ENCODE results near the gene ARHGDIB.

ARHGDIB gene

DNA sequence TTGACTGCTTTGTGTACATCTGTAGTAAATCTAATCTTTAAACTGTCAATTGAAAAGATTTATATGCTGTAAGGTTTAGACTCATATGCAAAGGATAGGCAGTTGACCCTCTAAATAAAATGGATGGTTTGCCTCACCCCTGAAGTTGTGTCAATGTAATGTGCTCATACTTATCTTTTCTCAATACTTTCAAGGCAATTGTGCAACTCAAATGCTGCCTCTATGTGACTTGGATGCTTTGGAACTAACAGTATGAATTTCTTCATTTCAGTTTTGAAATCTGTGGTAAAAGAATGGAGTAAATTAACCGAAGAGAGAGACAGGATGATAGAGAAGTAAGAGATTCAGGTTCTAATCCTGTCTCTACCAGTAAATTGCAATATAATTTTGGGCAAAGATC, 21.2 kb upstream of the ARHGDIB start:
- no peak for DNase-seq

DNA sequence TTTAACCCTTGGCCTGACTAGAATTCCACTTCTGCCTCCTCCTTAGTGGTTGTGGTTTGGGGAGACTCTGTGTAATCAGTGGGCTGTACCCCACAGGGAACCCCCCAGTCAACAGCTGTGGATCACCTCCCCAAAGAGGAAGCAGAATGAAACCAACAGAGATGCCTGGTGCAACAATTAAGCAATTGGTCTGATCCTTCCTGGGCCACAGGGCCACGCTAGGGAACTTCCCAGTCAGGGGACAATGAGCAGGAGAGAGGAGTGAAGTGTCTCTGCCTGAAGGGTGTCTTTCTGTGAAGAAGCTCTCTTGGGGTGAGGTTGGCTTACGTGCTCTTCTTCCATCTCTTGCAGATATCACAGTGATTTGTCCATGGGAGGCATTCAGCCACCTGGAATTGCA, 19.6 kb upstream of the ARHGDIB start:
- DNase-seq, result no peak

DNA sequence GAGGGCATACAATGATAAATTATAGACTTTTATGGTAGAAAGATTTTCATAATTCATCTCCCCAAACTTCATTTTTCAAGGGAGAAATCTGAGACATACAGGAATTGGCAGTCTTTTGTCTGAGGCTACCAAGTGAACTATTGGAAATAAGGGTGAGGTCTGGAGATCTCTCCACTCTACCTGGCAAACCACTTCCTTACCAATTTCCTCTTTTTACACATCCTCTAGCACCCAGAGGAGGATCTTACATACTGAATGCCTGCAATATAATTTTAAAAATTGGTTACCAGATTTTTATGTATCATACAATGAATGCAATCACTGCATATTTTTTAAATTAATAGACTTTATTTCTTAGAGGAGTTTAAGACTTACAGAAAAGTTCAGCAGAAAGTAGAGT, 18.1 kb upstream of the ARHGDIB start:
- no peak for DNase-seq

DNA sequence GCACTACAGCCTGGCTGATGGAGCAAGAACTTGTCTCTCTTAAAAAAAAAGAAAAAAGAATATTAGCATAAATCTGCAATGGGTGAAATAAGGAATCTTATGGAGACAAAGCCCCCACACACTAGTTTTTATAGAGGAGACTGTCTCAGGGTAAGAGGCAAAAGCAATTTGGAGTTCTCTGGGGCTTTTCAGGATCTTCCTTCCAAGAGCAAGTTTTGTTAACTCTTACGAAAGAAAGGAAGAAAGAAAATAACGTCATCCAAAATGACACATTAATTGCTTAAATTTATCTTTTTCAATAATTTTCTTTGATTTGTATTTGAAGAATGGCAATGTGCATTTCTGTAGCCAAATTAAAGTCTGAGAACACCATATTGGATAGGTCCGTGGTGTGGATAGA, 15.3 kb upstream of the ARHGDIB start:
- DNase-seq, result no peak

DNA sequence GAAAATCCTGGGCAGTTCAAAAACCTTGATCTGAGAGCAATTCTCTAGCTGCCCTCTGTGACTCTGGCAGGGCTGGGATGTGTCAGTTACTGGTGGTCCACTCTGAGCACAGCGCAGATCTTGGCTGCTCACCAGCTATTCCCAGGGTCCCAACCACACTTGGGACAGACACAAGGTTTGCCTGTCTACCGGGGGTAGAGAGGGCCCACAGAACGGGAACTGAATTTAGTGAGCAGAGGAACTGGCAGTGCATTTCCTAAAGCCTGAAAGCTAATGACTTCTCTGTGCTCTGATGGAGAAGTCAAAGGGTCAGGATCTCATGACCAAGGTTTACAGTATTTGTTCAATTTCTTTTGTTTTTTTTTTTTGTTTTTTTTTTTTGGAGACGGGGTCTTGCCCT, 14.1 kb upstream of the ARHGDIB start:
- DNase-seq, result no peak

DNA sequence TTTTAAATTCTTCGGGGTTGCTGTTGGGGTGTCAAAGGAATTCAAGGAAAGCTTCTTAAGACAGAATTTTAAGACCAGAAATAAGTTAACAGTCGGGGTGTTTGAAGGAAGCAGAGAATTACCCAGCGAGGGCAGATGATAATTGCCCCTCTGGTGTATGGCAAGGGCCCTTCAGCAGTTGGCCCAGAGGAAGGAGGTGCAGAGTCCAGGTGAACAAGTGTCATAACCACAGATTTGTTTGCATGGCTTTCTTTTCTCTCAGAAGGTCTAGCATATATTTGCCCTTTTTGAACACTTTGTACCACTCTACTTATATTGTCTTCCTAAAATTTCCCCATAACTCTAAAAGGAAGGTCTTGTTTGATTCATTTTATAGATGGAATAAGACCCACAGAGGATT, 13.2 kb upstream of the ARHGDIB start:
- DNase-seq, result no peak

DNA sequence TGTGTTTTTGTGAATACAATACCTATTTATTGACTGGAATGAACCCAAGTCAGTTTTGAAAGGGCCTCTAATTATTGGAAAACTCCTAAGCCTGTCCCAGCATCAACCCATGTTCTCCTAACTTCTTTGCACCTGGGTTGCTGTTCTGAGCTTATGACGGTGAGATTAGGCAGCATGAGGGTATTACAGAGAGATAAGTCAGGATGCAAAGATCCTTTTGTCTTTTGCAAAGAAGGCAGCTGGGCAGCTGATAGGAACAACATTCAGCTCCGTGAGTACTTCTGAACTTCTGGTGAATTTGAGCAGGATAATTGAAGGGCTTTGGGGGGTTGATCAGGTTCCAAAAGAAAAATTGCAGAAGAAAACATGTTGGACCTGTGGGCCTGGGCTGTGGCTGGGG, 11.4 kb upstream of the ARHGDIB start, which contains the start of gene PDE6H:
Gene PDE6H, plus strand, starts transcription at position 227 of the 400 bp plus-strand sequence. CDS start 4,971 bp downstream, outside the sequence.
- DNase-seq, result no peak

DNA sequence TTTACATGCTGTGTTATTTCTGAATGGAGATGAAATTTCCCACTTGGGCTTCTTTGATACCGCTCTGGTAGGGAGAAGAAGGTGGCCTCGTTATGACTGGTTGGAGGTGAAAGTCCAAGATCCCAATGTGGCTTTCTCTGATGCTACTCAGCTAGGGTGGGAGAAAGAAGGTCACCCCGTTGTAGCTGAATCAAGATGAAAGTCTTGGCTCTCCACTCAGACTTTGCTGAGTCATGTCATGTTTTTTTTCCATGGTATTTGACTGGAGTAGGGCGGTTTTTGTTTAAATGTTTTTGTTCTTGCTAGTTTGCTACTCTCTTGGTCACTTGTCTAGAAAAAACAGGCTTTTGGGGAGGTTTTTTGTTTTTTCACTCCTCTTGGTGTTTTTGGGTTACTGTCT, 9.1 kb upstream of the ARHGDIB start:
- no peak for DNase-seq

DNA sequence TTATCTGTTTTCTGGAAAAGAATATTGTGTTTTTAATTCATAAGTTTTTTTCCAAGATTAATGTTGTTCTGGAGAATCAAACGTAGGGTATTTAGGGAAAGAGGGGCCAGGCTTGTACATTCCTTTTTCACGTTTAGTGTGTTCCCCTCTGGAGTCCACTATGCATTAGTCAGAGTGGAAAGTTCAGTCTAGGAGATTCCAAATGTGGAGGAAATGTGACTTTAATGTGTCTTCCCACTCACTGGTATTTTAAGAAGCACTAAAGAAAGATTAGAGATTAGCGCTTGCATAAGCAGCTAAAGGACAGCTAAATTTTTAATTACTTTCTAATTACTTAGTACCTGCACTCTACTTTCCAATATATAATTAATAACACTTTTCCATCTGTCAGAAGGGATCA, 7.1 kb upstream of the ARHGDIB start:
- DNase-seq, result no peak

DNA sequence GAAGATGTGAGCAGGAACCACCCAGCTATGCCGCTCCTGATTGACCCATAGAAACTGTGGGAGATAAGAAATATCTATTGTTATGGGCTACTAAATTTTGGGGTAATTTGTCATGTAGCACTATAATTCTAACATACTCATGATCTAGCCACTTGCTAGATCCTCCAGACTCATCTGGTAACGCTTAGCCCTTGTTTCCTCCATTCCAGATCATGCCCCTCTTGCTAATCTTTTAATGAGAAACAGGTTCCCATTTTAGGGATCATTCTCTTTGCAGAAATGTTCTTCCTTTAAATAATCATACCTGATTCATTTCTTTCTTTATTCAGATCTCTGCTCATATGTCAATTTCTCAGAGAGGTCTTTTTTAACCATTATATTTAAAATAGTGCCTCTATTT, 3.8 kb upstream of the ARHGDIB start:
- no peak for DNase-seq

DNA sequence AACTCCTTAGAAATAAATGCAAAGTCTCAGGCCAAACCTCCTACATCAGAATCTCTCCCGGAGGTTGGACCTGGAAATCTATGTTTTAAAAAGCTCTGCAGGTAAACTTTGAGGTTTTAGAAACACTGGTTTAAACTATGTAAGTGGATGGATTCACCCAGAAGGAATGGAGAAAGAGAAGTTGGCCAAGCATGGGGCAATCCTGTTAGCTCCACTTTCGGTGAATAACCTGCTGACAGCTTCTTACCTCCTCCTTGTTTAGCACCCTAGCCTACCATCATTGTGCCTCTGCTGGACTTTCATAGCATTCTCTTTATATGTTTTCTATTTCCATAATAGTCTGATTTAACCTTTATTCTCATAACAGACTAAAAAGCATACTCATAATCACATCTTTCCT, 3.0 kb upstream of the ARHGDIB start:
- DNase-seq, result no peak

DNA sequence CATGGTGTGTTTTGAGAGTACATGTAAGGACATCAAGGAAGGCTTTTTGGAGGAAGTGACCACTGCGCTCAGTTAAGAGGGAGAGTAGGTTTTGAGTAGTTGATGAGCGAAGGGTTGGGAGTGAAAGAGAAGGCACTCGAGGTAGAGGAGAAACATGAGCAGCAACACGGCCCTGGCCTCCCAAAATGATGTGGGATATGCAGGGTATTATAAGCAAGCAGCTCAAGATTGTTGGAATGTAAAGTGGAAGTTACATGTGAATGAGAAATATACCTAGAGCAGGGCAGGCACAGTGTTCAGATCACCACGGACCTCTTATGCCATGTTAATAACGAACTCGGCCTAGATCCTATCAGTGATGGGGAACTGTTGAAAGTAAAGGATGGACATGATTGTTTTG, 2.1 kb upstream of the ARHGDIB start:
- no peak for DNase-seq

DNA sequence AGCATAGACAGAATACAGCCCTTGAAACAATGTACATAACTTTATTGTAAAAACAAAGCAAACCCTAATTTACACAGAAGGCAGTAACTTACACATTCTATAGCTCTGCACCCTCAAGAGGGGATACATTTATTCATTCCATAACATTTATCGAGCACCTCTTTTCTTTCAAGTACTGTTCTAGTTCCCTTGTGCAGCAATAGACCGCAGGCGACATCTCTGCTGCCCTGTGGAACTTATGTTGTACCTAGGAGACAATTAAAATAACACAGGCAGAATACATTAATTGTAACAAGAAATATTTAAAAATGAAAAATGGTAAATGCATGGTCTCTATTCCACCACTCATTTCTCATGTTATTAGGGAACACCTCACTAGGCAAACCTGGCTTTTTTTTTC, 1.4 kb upstream of the ARHGDIB start:
- no peak for DNase-seq

DNA sequence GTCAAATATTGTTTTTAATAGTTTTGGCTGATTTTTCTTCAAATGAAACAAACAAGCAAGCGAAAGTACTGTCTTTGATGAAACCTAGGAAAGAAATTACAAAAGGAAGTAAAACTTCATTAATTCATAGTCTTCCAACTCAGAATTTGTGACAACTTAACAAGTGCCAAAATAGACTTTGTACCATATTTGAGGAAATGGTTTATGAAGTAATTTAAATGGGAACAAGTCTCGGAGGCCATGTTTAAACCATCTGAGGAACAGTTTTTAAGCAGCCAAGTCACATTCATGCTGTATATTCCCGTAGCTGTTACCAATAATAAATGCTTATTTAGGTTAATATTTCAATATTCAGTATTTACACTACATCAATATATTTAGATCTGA, 745 bp upstream of the ARHGDIB start:
- DNase-seq, result no peak

DNA sequence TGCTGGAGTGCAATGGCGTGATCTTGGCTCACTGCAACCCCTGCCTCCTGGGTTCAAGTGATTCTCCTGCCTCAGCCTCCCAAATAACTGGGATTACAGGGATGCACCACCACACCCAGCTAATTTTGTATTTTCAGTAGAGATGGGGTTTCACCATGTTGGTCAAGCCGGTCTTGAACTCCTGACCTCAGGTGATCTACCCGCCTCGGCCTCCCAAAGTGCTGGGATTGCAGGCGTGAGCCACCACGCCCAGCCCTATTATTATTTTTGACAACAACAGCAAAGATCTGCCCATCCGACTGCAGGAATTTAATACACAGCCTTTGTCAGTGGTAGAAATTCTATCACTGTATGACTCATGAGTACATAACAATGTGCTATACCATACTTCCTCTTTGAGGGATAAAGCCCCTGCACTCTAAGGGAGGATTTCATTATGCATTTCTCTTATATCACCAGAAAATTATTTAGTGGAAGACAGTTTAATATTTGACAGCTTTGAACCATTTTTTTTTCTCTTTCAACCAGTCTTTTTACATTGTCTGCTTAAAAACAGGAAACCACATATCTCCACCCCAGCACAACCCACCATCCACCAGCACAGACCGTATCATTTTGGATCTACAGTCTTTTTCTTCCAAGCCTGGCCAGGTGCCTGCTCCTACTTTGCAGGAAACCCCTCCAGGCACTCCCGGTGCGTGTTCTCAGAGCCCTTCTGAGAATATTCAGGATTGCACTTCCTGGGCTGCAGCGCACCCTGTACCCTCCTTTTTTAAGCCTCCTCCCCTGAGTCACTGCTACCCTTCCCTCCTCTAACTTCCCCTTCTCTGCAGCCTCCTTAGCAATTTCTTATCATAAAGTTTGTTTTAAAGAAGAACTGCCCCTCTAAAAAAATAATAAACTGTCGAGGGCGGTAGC, 594 bp downstream of the ARHGDIB start:
- DNase-seq, result no peak

DNA sequence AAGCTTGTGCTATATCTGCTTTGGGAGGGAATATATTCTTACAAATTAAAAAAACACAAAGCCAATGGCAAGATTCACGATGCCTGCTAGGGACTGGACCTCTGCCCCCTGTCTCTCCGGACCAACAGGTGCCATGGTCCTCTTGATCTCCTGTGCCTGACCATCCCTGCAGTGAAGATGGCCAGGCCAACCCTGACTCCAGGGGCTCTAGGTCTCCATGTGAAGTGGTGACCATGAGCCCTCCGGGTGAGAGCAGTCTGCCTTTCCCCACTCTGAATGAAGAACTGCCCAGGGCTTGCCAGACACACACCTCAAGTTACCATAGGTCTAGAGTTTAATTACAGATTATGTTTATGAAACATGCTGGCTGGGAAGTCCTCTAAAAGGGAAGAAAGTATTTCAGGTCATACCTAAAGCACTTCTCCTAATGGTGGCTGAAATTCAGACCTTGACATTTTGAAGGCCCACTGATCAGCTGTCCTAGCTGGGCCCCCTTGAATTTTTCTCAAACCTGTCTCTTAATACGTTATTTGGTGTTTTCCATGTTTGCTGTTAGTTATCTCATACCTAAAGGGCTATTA, 1.4 kb downstream of the ARHGDIB start:
- no peak for DNase-seq

DNA sequence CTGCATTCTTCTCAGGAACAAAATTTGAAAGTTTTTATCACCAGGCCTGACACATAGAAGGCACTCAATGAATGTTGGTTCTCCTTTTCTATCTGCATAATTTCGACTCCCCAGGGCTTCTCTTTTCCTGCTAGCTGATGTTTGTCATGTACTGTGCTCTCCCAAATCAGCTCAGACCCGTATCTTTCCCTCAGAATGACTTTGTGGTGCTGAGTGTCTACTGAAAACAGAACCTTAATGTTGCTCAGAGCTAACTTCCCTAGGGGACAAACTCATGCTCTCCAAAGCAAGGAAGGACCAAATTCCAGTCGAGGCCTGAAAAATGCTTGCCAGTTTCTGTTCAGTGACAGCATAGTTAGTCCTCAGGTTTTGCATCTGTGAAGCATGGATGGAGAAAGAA, 1.9 kb downstream of the ARHGDIB start:
- DNase-seq, result no peak

DNA sequence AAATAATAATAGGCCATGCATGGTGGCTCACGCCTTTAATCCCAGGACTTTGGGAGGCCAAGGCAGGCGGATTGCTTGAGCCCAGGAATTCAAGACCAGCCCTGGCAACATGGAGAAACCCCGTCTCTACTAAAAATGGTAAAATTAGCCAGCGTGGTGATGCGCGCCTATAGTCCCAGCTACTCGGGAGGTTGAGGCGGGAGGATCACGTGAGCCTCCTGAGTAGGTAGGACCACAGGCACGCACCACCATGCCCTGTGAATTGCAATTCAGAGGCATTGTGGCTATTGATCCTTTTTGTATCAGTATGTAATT, 2.3 kb downstream of the ARHGDIB start:
- no peak for DNase-seq

DNA sequence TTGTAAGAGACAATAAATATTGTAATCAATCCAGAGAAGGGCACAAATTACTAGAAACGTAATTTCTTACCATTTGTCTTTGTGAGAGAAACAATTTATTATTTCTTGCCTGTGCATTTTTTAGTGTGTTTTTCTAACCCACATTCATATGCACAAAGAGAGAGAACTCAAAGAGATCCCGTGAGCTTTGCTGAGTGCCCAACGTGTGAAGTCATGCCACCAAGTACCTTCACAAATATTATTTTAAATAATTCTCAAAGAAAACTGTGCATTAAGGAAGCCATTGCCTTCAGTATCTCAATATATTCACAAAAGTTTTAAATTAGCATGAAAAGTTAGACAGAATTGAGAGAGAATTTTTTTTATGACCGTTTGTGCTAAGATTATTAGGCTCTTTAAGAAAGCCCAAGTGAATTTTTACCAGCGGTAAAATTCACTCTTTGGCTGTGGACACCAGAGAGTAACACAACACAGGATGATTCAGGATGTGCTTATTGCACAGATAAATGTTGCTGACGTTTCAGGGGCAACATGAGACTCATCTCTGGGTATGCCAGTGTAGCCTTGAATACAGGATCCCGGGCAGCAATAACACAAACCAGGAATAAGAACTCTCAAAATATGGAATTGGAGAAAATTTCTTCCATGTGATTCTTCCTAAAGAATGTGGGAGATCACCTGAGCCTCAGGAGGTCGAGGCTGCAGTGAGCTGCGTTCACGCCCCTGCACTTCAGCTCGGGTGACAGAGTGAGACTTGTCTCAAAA, 2.9 kb downstream of the ARHGDIB start:
- DNase-seq, result no peak

DNA sequence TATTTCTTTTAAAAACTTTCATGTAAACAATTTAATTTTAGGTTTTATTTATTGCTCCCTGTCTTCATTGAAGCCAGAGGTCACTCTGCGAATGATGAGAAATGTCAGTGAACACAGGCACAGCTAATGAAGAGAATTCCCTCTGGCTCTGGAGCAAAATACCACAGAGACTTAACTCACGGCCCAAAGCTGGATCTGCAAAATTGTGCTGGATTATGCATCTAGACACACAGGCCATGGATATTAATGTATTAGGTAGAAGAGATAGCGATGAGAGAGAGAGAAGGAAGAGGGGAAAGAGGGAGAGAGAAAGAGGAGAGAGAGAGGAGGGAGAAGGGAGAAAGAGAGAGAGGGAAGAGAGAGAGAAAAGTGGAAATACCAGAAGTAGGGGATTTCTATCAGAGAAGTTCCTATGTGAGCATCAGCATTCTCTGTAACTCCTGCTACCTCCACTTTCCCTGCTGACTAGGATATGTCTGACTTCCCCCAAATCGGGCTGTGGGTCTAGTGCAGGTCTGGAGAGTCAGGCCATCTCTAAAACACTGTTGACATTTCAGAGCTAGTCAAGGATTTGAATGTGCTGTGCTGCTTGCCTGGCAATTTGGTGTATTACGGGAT, 3.7 kb downstream of the ARHGDIB start:
- no peak for DNase-seq

DNA sequence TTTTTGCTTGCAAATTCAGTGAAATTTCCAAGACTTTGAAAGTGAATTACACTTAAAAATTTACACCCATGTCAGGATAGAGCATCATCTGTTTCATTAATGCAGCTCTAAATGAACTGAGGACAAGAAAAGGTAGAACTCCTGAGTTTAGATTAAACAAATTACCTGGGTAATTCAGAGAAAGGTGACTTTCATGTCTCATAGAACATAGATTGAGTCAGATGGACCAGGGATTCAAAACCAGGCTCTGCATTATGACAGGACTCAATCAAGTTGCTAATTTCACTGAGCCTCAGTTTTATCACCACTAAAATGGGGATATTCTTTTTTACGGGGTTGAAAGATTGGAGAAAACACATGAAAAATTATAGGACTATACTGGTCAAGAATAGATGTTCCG, 4.5 kb downstream of the ARHGDIB start:
- DNase-seq, result no peak

DNA sequence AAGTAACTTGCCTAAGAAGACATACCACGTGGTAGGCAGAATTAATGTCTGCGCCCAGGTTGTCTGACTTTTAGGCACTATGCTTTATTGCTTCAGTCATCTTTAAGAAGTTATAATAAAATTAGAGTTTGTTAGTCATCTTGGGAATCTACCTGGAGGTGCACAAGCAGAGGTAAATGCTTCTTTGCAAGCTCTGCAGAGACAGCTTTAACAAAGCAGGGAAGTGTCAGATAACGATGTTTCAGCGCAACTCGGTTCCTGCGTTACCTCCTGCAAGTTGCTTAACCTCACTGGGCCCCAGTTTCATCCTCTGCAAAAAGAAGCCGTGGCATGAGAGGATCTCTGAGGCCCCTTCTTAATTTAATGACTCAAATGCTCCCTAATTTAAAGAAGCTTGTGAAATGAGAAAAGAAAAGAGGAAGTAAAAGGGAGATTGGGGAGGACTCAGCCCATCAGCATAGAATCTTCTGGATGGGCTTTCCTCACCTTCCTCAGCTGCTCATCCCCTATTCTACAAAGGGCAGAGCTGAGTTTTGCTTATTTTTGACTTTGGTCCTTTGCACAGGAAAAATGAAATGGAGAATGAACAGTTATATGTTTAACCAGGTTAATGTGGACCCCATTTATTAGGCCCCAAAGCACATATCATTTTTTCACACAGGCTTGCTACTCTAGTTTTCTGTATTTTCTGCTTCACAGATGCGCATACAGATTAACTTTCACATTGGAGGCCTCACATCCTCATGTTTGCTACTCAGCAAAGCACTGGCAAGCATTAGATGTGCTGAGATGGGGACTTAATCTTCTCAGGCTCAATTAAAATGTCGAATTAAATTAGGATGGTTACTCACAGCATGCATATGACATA, 5.1 kb downstream of the ARHGDIB start:
- no peak for DNase-seq

DNA sequence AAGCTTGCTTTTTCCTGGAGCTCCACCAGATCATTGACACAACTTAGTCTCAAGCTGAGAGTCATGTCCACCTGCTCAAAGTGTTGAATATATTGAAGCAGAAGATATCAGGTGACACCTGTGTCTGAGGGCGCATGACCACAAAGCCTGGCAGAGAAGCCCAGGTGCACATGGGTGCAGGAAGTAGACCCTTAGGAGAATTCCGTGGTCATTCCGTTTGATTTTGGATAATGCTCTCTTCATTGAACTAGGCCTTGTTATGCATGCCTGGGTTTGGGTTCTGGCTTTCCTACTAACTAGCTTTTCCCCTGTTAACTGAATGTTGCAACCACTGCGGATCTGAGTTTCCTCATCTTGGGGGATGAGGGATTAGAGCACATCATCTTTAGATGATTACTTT, 7.1 kb downstream of the ARHGDIB start:
- DNase-seq, result no peak
